Prostate gland (tissue), 2 donors: ENCODE measurements around the gene LAMA2. TPM values are rescaled to one million over a fixed set of nuclear protein-coding genes. Genes with fewer than 3 reads are reported as not detected.

Experiments used
- DNase-seq: peaks from one replicate; pipeline ENCODE4 v3.0.0-alpha.2; 2019; ENCODE audit warnings: low spot score
- H3K27ac ChIP-seq, 2 donors: fragments of 200-600 bp; sonication (generic); 2 replicates each; pipeline ENCODE4 v1.5.1; 2017 to 2019
- H3K27me3 ChIP-seq: fragments of 200-600 bp; sonication (generic); replicated peaks from 2 replicates; pipeline ENCODE4 v1.5.1; 2019; ENCODE audit not compliant: insufficient read depth
- H3K36me3 ChIP-seq, 2 donors: fragments of 200-600 bp; sonication (generic); 1 replicate in 1 of 2; 2 replicates in 1 of 2; pipeline versions ENCODE4 v1.5.1 to v1.8.1; 2017 to 2019
- H3K4me1 ChIP-seq: fragments of 200-600 bp; sonication (generic); replicated peaks from 2 replicates; pipeline ENCODE4 v1.5.1; 2019
- H3K4me3 ChIP-seq, 2 donors: fragments of 200-600 bp; sonication (generic); 2 replicates each; pipeline ENCODE4 v1.5.1; 2017 to 2019
- H3K9me3 ChIP-seq: fragments of 200-600 bp; sonication (generic); 2 replicates; pipeline ENCODE4 v1.5.1; 2017
- CTCF ChIP-seq, 4 experiments: fragments of 200-600 bp in 2 of 4; fragments of 450-650 bp in 2 of 4; sonication (generic) in 2 of 4; IDR thresholded peaks; 1 replicate in 3 of 4; 2 replicates in 1 of 4; pipeline ENCODE4 v1.5.1; 2016 to 2019; ENCODE audit warnings: antibody characterized with exemption in 4 of 4, mild to moderate bottlenecking in 2 of 4, moderate library complexity in 2 of 4
- POLR2A ChIP-seq: fragments of 450-650 bp; IDR thresholded peaks from one replicate; pipeline ENCODE4 v1.6.1; 2016; ENCODE audit warnings: antibody characterized with exemption, mild to moderate bottlenecking
- POLR2AphosphoS5 ChIP-seq: sonication (generic); formaldehyde crosslinking; IDR thresholded peaks from one replicate; pipeline ENCODE4 v1.6.1; 2017; ENCODE audit warnings: antibody characterized with exemption
- WGBS: methylation state at CpG from one replicate; pipeline ENCODE4 v1.1.5; 2018; 5-methylcytosine and 5-hydroxymethylcytosine counted together
- intact Hi-C: fragments of 100-400 bp; cut with DNase I; formaldehyde crosslinking; loops from one replicate; pipeline ENCODE4 v1.14.2; 2022
- total RNA-seq, 2 donors: library from RNA; depleted of rRNA; stranded (reverse); fragments of >200 nt; gene quantifications; one replicate each; pipeline ENCODE4 v1.1.0, GENCODE V29; 2016

Gene LAMA2
- total RNA-seq, 2 donors from 2014 or later: 10.1 to 89.1 TPM

- Histone ChIP-seq H3K4me3 (no peak overlapping the region), H3K27me3 (no peaks in the 10 kb centered on the region), H3K27ac (no peak overlapping the region), H3K4me1 (no peaks in the 10 kb centered on the region), H3K36me3 (no peaks in the 10 kb centered on the region), H3K9me3 (no peaks in the 10 kb centered on the region)
- WGBS: 90% methylated on average over 1 of the region's 1 CpG
- no peak for TF ChIP-seq POLR2AphosphoS5
- no peak for TF ChIP-seq POLR2A
- TF ChIP-seq CTCF (IDR thresholded peaks at IDR 0.05): no peak
- DNase-seq: no peak
- intact Hi-C loops: no loop called here
Observed at GRCh38 chr6:129189266-129189665, 306.3 kb downstream of the LAMA2 start.

- 78% methylated on average over 2 of the region's 2 CpGs for WGBS
- no peak overlapping the region for H3K4me3 ChIP-seq
- H3K4me1 ChIP-seq: no peaks in the 10 kb centered on the region
- H3K9me3 ChIP-seq: no peaks in the 10 kb centered on the region
- H3K27me3 ChIP-seq: no peaks in the 10 kb centered on the region
- no peak for DNase-seq
- intact Hi-C loops: no loop called here
- no peak for TF ChIP-seq POLR2A
- no peak for TF ChIP-seq CTCF (IDR thresholded peaks at IDR 0.05)
- no peak for TF ChIP-seq POLR2AphosphoS5
- H3K36me3 ChIP-seq: no peaks in the 10 kb centered on the region
- no peak overlapping the region for H3K27ac ChIP-seq
Observed at GRCh38 chr6:129191235-129191634, 308.3 kb downstream of the LAMA2 start.

- DNase-seq: no peak
- Histone ChIP-seq H3K27me3 (no peaks in the 10 kb centered on the region), H3K9me3 (no peaks in the 10 kb centered on the region), H3K27ac (no peak overlapping the region), H3K36me3 (no peaks in the 10 kb centered on the region), H3K4me1 (no peaks in the 10 kb centered on the region), H3K4me3 (no peak overlapping the region)
- WGBS: 89% methylated on average over 14 of the region's 14 CpGs
- TF ChIP-seq POLR2A (no peak), CTCF (IDR thresholded peaks at IDR 0.05) (no peak), POLR2AphosphoS5 (no peak)
- intact Hi-C loops: no loop called here
Observed at GRCh38 chr6:129192458-129192989, 309.6 kb downstream of the LAMA2 start.

GRCh38 chr6:129194306-129194941 is 311.5 kb downstream of the LAMA2 start:
- DNase-seq: no peak
- Histone ChIP-seq H3K4me1 (no peaks in the 10 kb centered on the region), H3K36me3 (no peaks in the 10 kb centered on the region), H3K27ac (no peak overlapping the region), H3K4me3 (no peak overlapping the region), H3K9me3 (no peaks in the 10 kb centered on the region), H3K27me3 (no peaks in the 10 kb centered on the region)
- intact Hi-C loops: no loop called here
- no peak for TF ChIP-seq POLR2AphosphoS5
- no peak for TF ChIP-seq POLR2A
- TF ChIP-seq CTCF (IDR thresholded peaks at IDR 0.05): no peak
- WGBS: 95% methylated on average over 7 of the region's 7 CpGs

- no peaks in the 10 kb centered on the region for H3K4me1 ChIP-seq
- no peaks in the 10 kb centered on the region for H3K27me3 ChIP-seq
- no peak for DNase-seq
- WGBS: 62% methylated on average over 2 of the region's 2 CpGs
- TF ChIP-seq CTCF (IDR thresholded peaks at IDR 0.05) (no peak), POLR2A (no peak), POLR2AphosphoS5 (no peak)
- H3K4me3 ChIP-seq: no peak overlapping the region
- intact Hi-C loops: no loop called here
- no peak overlapping the region for H3K27ac ChIP-seq
- no peaks in the 10 kb centered on the region for H3K9me3 ChIP-seq
- no peaks in the 10 kb centered on the region for H3K36me3 ChIP-seq
Observed at GRCh38 chr6:129195161-129195560, 312.2 kb downstream of the LAMA2 start.
